NCI-H748 (cell line): ENCODE measurements around the gene GRHL3.

Experiments used
- DNase-seq: peaks from one replicate; lab custom pipeline; 2025; ENCODE audit not compliant: unreplicated experiment; lab: John Stamatoyannopoulos, UW

GRHL3 gene

DNA sequence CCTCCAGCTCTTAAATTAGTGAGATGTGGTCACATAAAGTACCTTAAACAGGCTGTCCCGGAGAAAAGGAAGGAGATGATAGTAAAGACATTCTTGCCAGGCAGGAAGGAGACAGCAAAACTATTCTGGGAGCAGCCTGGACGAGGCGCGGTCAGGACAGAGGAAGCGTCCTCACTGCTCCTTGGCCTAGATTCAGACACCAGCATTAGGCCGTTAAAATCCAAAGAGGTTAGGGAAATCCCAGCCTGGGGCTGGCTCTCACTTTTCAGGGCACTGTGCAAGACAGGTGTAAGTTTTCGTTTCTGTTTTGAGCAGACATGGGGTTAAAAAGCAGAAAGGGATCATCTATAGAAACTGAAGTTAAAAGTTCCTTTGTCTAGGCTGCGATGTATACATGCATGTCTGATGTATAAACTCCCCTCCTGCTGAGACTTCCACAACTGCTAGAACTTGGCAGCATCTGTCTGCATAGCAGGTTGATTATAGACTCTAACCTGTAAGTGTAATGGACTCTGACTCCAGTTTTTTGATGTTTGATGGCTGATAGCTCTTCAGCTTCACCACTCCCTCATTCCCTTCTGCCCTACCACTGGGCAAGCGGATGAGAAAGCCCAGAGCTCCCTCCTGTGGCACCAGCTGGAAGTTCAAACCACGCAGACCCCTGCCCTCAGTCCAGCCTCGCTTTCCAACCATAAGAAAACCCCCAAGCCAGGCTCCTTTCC lies 72.9 kb downstream of the GRHL3 start:
- DNase-seq, result peak; percentile 63

DNA sequence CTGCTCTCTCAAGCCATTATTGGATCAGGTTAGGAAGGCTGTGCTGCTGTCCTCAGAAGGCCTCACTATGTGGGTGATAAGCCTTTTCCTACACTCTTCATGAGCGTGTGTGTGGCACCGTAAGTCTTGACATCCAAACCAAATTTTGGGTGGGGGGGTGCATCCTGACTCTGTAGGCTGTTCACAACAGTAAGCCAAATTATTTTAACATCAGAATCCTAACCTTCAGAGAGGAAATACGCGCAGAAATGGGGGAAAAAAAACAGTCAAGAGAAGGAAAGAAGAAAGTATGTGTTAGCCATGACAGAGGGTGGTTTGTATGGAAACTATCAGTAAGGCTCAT lies 73.4 kb downstream of the GRHL3 start:
- DNase-seq, result no peak

DNA sequence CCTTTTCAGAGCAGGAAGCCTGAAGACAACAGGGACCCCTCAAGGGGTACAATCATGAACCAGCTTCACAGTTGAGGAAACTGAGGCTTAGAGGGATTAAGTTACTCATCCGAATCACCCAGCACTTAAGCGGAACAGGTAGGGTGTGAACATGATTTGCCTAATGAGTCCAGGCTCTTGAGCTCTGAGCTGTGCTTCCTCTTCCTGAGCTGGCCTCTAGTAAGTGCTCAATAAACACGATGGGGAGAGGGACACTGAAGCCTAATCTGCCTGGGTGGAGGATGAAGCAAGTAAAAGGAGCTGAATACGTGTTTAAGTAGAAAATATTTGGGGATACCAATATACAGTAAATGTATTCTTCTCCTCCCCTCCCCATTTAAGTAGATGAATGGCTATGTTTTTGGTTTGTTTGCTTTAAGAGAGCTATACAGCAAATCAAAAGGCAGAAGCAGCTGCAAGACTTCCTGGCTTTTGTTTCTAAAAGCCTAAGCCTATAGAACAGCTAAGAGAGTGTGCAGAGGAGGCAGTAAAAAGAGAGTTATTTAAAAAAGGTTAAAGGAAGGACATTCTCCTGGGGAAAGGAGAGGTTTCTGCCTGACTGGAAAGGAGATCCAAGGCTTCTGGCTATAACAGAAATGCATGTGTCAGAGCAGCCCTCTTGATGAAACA lies 74.0 kb downstream of the GRHL3 start:
- DNase-seq, result peak; percentile 76

DNA sequence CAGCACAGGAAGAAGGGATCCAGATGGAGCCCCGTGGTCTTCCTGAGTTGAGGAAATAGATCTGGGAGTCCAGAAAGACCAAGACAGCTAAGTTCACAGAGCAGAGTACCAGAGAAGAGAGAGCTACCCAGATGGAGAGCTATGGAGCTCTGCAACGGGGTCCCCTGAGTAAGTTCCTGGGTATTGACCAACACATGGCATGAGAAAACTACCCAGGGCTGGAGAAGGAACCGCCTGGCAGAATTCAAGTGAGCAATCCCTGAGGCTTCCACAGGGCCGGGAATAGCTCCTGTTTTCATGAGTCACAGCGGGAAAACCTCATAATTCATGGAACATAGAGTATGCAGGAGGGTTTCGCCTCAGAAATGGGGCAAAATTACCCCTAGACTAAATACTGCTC lies 74.7 kb downstream of the GRHL3 start:
- DNase-seq, result no peak

DNA sequence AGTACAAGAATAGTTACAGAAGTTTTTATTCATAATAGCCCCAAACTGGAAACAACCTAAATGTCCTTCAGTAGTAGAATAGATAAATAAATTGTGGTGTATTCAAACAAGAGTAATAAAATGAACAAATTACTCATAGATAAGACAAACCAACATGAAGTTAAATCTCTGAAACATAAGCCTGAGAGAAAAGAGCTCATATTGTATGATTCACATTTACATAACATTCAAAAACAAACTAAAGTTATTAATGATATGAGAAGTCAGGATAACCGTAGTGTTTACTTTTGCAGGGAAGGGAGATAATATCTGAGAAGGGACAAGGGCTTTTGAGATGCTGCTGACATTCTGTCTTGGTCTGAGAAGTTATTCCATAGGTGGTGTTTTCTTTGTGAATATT lies 80.9 kb downstream of the GRHL3 start:
- DNase-seq, result no peak

DNA sequence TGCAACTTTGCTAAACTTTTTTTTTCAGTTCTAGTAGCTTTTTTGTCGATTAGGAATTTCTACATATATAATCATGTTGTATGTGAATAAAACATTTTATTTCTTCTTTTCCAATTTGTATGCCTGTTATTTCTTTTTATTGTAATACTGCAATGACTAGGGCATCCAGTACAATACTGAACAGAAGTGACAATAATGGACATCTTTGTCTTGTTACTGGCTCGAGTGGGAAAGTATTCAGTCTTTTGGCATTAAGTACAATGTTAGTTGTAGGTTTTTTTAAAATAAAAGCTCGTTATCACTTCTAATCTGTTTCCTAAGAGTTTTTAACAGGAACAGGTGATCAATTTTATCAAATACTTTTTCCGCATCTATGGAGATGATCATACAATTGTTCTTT lies 84.6 kb downstream of the GRHL3 start:
- no peak for DNase-seq
